ENCODE measurements around the gene LTBP1.

DNA sequence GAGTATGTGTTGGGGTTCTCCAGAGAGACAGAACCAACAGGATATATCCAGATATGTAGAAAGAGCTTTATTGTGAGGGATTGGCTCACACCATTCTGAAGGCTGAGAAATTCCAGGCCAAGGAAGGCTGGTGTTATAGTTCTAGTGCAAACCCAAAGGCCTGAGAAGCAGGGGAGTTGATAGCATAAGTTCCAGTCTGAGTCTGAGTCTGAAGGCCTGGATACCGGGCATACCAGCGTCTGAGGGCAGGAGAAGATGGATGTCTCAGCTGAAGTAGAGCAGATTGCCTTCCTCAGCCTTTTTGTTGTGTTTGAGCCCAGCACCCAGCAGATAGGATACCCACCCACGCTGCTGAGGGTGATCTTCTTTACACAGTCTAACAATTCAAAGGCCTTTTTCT lies 318.0 kb downstream of the LTBP1 start:
- TF ChIP-seq, protein P1, sequence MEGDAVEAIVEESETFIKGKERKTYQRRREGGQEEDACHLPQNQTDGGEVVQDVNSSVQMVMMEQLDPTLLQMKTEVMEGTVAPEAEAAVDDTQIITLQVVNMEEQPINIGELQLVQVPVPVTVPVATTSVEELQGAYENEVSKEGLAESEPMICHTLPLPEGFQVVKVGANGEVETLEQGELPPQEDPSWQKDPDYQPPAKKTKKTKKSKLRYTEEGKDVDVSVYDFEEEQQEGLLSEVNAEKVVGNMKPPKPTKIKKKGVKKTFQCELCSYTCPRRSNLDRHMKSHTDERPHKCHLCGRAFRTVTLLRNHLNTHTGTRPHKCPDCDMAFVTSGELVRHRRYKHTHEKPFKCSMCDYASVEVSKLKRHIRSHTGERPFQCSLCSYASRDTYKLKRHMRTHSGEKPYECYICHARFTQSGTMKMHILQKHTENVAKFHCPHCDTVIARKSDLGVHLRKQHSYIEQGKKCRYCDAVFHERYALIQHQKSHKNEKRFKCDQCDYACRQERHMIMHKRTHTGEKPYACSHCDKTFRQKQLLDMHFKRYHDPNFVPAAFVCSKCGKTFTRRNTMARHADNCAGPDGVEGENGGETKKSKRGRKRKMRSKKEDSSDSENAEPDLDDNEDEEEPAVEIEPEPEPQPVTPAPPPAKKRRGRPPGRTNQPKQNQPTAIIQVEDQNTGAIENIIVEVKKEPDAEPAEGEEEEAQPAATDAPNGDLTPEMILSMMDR (IDR thresholded peaks at IDR 0.05): no peak
- TF ChIP-seq POLR2A (IDR thresholded peaks at IDR 0.05; ENCODE audit: low read length) (no peak), TP53 (CRISPR knock-in tag; IDR thresholded peaks at IDR 0.05) (no peak), CEBPB (IDR thresholded peaks at IDR 0.05) (no peak), HOXA7 (CRISPR knock-in tag; IDR thresholded peaks at IDR 0.05) (no peak)
- TF ChIP-seq, protein P2, sequence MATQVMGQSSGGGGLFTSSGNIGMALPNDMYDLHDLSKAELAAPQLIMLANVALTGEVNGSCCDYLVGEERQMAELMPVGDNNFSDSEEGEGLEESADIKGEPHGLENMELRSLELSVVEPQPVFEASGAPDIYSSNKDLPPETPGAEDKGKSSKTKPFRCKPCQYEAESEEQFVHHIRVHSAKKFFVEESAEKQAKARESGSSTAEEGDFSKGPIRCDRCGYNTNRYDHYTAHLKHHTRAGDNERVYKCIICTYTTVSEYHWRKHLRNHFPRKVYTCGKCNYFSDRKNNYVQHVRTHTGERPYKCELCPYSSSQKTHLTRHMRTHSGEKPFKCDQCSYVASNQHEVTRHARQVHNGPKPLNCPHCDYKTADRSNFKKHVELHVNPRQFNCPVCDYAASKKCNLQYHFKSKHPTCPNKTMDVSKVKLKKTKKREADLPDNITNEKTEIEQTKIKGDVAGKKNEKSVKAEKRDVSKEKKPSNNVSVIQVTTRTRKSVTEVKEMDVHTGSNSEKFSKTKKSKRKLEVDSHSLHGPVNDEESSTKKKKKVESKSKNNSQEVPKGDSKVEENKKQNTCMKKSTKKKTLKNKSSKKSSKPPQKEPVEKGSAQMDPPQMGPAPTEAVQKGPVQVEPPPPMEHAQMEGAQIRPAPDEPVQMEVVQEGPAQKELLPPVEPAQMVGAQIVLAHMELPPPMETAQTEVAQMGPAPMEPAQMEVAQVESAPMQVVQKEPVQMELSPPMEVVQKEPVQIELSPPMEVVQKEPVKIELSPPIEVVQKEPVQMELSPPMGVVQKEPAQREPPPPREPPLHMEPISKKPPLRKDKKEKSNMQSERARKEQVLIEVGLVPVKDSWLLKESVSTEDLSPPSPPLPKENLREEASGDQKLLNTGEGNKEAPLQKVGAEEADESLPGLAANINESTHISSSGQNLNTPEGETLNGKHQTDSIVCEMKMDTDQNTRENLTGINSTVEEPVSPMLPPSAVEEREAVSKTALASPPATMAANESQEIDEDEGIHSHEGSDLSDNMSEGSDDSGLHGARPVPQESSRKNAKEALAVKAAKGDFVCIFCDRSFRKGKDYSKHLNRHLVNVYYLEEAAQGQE (IDR thresholded peaks at IDR 0.05): no peak
- TF ChIP-seq, protein P3, sequence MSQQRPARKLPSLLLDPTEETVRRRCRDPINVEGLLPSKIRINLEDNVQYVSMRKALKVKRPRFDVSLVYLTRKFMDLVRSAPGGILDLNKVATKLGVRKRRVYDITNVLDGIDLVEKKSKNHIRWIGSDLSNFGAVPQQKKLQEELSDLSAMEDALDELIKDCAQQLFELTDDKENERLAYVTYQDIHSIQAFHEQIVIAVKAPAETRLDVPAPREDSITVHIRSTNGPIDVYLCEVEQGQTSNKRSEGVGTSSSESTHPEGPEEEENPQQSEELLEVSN (IDR thresholded peaks at IDR 0.05; ENCODE audit: borderline replicate concordance, low read depth): no peak
